GM12891 (cell line): ENCODE measurements around the gene TMEM156.

Experiments used
- POLR2A ChIP-seq: IDR thresholded peaks from 2 replicates; pipeline ENCODE4 v1.6.1; 2011; ENCODE audit warnings: low read depth, low read length, control low read depth
- POLR2AphosphoS5 ChIP-seq: IDR thresholded peaks from 2 replicates; pipeline ENCODE4 v1.6.1; 2011; ENCODE audit warnings: low read depth, low read length, control low read depth
- POU2F2 ChIP-seq: IDR thresholded peaks from 2 replicates; pipeline ENCODE4 v1.6.1; 2011; ENCODE audit warnings: low read depth, mild to moderate bottlenecking, control low read depth, low read length, moderate library complexity
- SPI1 ChIP-seq: IDR thresholded peaks from 2 replicates; pipeline ENCODE4 v1.6.1; 2011; ENCODE audit warnings: low read depth, low read length, control low read depth
- TAF1 ChIP-seq: IDR thresholded peaks from 2 replicates; pipeline ENCODE4 v1.6.1; 2011; ENCODE audit warnings: low read depth, low read length, control low read depth

DNA sequence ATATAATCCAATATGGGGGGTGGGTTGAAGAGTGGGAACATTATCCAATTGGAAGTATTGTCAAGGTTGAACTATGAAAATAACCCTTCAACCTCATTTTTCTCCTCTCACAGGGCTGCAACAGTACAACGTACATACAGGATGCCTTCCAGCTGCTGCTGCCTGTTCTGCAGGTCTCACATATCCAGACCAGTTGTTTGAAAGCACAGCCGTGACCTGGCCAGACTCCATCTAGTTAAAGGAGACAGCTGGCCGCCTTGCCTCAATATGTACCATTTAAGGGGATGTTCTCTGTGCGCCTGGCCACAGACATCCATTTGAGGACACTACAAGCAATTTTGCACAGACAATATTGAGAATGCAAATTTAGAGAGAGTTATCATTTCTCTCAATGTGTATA, 88.9 kb downstream of the TMEM156 start:
- TF ChIP-seq POLR2A (no peak), POLR2AphosphoS5 (no peak), TAF1 (no peak), SPI1 (no peak), POU2F2 (no peak)
